Measurements from ENCODE around the gene SLC28A2. TPM values are rescaled to one million over a fixed set of nuclear protein-coding genes. Genes with fewer than 3 reads are reported as not detected.

Gene SLC28A2
- total RNA-seq, 1 experiment from 2014 or later: not detected

- Mint-ChIP-seq H3K27me3 (ENCODE audit: insufficient read depth, unreplicated experiment) (no peaks in the 10 kb centered on the region), H3K4me1 (ENCODE audit: insufficient read depth, unreplicated experiment) (no peaks in the 10 kb centered on the region), H3K4me3 (ENCODE audit: unreplicated experiment) (no peak overlapping the region), H3K27ac (ENCODE audit: low read depth, unreplicated experiment) (no peak overlapping the region), H3K36me3 (ENCODE audit: insufficient read depth, unreplicated experiment) (no peaks in the 10 kb centered on the region), H3K9me3 (ENCODE audit: unreplicated experiment) (no peaks in the 10 kb centered on the region)
- no TSS peak for BruUV-seq (replicated peaks)
- no peak for TF ChIP-seq CTCF (IDR thresholded peaks at IDR 0.05; ENCODE audit: unreplicated experiment)
- intact Hi-C loops (cut with micrococcal nuclease): loop anchor here (2.0 kb wide), 1 partner anchor 63 kb away; no protein-coding TSS in a partner anchor
- peak; percentile 13 for DNase-seq (ENCODE audit: unreplicated experiment)
- POLR2A ChIA-PET: no interaction called here
- CTCF ChIA-PET: interaction anchor here (1.0 kb wide), 1 partner anchor 62 kb away, joined by 4 read pairs; no protein-coding TSS in a partner anchor
These were observed 16.1 kb downstream of the SLC28A2 start for GRCh38 chr15:45268135-45268534.

- no peaks in the 10 kb centered on the region for H3K9me3 Mint-ChIP-seq (ENCODE audit: unreplicated experiment)
- BruUV-seq (replicated peaks): no TSS peak
- intact Hi-C loops (cut with micrococcal nuclease): no loop called here
- POLR2A ChIA-PET: interaction anchor here (0.6 to 1.8 kb wide), 4 partner anchors 48 to 127 kb away, joined by 3 to 7 read pairs (median 4); a partner anchor contains a TSS
- CTCF ChIA-PET: interaction anchor here (0.7 to 3.2 kb wide), 8 partner anchors 57 to 157 kb away, joined by 3 to 13 read pairs (median 3); no protein-coding TSS in a partner anchor
- no peaks in the 10 kb centered on the region for H3K27me3 Mint-ChIP-seq (ENCODE audit: insufficient read depth, unreplicated experiment)
- H3K36me3 Mint-ChIP-seq (ENCODE audit: insufficient read depth, unreplicated experiment): no peaks in the 10 kb centered on the region
- no peak for TF ChIP-seq CTCF (IDR thresholded peaks at IDR 0.05; ENCODE audit: unreplicated experiment)
- H3K27ac Mint-ChIP-seq (ENCODE audit: low read depth, unreplicated experiment): no peak overlapping the region
- no peaks in the 10 kb centered on the region for H3K4me1 Mint-ChIP-seq (ENCODE audit: insufficient read depth, unreplicated experiment)
- no peak overlapping the region for H3K4me3 Mint-ChIP-seq (ENCODE audit: unreplicated experiment)
- no peak for DNase-seq (ENCODE audit: unreplicated experiment)
These were observed 22.8 kb downstream of the SLC28A2 start for GRCh38 chr15:45274636-45275380.

GRCh38 chr15:45276831-45277230 is 24.8 kb downstream of the SLC28A2 start:
- TF ChIP-seq CTCF (IDR thresholded peaks at IDR 0.05; ENCODE audit: unreplicated experiment): peak; percentile 46
- DNase-seq (ENCODE audit: unreplicated experiment): peak; percentile 51
- BruUV-seq (replicated peaks): no TSS peak
- no peaks in the 10 kb centered on the region for H3K4me1 Mint-ChIP-seq (ENCODE audit: insufficient read depth, unreplicated experiment)
- no peaks in the 10 kb centered on the region for H3K27me3 Mint-ChIP-seq (ENCODE audit: insufficient read depth, unreplicated experiment)
- H3K9me3 Mint-ChIP-seq (ENCODE audit: unreplicated experiment): no peaks in the 10 kb centered on the region
- H3K4me3 Mint-ChIP-seq (ENCODE audit: unreplicated experiment): no peak overlapping the region
- intact Hi-C loops (cut with micrococcal nuclease): no loop called here
- ChIA-PET CTCF (interaction anchor here (0.5 to 1.4 kb wide), 11 partner anchors 11 to 707 kb away, joined by 3 to 4 read pairs (median 3); no protein-coding TSS in a partner anchor), POLR2A (interaction anchor here (0.5 to 1.0 kb wide), 4 partner anchors 59 to 151 kb away, joined by 3 to 5 read pairs (median 4); no protein-coding TSS in a partner anchor)
- H3K27ac Mint-ChIP-seq (ENCODE audit: low read depth, unreplicated experiment): no peak overlapping the region
- no peaks in the 10 kb centered on the region for H3K36me3 Mint-ChIP-seq (ENCODE audit: insufficient read depth, unreplicated experiment)

DNA sequence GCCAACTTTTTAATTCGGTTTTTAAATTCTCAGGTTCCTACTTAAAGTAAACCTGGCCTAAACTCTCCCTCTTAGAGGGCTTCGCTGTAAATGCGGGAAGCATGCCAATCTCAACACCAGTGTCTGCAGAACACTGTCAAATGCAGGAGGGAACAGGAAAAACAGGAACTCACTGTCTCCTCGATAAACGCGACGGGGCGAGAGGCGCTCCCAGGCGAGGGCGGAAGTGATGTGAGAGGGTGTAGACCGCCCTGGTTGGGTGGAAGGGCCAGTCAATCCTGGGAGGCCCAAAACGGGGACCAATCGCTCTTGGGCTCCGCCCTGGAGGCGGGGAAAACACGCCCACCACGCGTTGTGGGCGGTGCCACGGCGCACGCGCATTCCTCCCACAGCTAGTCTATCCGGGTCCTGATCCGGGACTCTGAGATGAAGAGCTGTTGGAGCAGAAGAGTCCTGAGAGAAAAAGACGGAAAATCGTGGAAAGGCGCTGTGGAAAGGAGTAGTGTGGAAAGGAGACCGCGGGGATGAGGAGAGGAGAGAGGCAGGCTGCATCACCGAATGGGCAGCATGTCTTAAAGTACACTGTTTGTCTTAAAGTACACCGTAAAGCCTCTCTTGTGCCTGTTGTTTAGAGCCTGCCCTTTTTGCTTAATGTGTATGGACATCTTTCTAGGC is 27.1 kb downstream of the SLC28A2 start:
- Mint-ChIP-seq H3K9me3 (ENCODE audit: unreplicated experiment) (no peaks in the 10 kb centered on the region), H3K4me3 (ENCODE audit: unreplicated experiment) (peak overlapping the region; percentile 75), H3K4me1 (ENCODE audit: insufficient read depth, unreplicated experiment) (no peaks in the 10 kb centered on the region), H3K27me3 (ENCODE audit: insufficient read depth, unreplicated experiment) (no peaks in the 10 kb centered on the region), H3K36me3 (ENCODE audit: insufficient read depth, unreplicated experiment) (no peaks in the 10 kb centered on the region), H3K27ac (ENCODE audit: low read depth, unreplicated experiment) (peak overlapping the region; percentile 51)
- ChIA-PET CTCF (interaction anchor here (0.7 to 1.6 kb wide), 5 partner anchors 75 to 550 kb away, joined by 3 to 7 read pairs (median 4); no protein-coding TSS in a partner anchor), POLR2A (interaction anchor here (0.5 to 1.9 kb wide), 30 partner anchors 8 to 1391 kb away, joined by 3 to 12 read pairs (median 4); no protein-coding TSS in a partner anchor)
- intact Hi-C loops (cut with micrococcal nuclease): loop anchor here (1.0 kb wide), 1 partner anchor 123 kb away; a partner anchor contains a TSS
- no peak for TF ChIP-seq CTCF (IDR thresholded peaks at IDR 0.05; ENCODE audit: unreplicated experiment)
- DNase-seq (ENCODE audit: unreplicated experiment): peak; percentile 98
- BruUV-seq (replicated peaks): no TSS peak

All from MCF 10A (cell line).